B cell (primary cell): ENCODE data around the gene CCNO. TPM values are rescaled to one million over a fixed set of nuclear protein-coding genes. Genes with fewer than 3 reads are reported as not detected.

Source experiments
- ATAC-seq: fragments of 200-7000 bp; cut with Tn5 transposase; one replicate; pipeline ENCODE4 v1.10.0; 2021; ENCODE audit warnings: low read depth, mild to moderate bottlenecking, moderate number of reproducible peaks, moderate library complexity
- CTCF ChIA-PET: fragments of 350-600 bp; sonication (Branson Sonifier 250); formaldehyde crosslinking; loops from one replicate; lab custom pipeline; 2021; ENCODE audit warnings: antibody characterized with exemption, inconsistent platforms; lab: Charles Lee
- POLR2A ChIA-PET: fragments of 350-600 bp; sonication (Branson Sonifier 250); formaldehyde crosslinking; loops from one replicate; lab custom pipeline; 2021; ENCODE audit warnings: antibody characterized with exemption; lab: Charles Lee
- DNase-seq: peaks from one replicate; pipeline ENCODE4 v3.0.0; 2013
- H2AFZ ChIP-seq: 2 replicates; pipeline ENCODE4 v1.6.1; 2012; ENCODE audit warnings: mild to moderate bottlenecking, low read depth, low read length; ENCODE audit not compliant: insufficient read depth, poor library complexity, severe bottlenecking
- H3K27ac ChIP-seq, 2 donors: 1 replicate in 1 of 2; 2 replicates in 1 of 2; pipeline ENCODE4 v1.5.1; 2012 to 2013; ENCODE audit warnings: low read length in 2 of 2, mild to moderate bottlenecking in 2 of 2, moderate library complexity in 1 of 2
- H3K27me3 ChIP-seq, 4 experiments: fragments of 200-600 bp in 1 of 4; sonication (generic) in 1 of 4; replicated peaks in 1 of 4; 1 replicate in 2 of 4; 2 replicates in 2 of 4; pipeline versions ENCODE4 v1.6.1 to v1.7.0; 2013 to 2016; ENCODE audit warnings: low read length in 3 of 4, mild to moderate bottlenecking in 2 of 4, mixed read lengths in 1 of 4, moderate library complexity in 1 of 4; ENCODE audit not compliant: insufficient read depth in 4 of 4, control insufficient read depth in 3 of 4; ENCODE audit errors: control extremely low read depth in 1 of 4
- H3K36me3 ChIP-seq, 2 experiments: replicated peaks in 1 of 2; 1 replicate in 1 of 2; 2 replicates in 1 of 2; pipeline versions ENCODE4 v1.6.1 to v1.7.1; 2013; ENCODE audit warnings: low read length in 1 of 2; ENCODE audit not compliant: insufficient read depth in 2 of 2, control insufficient read depth in 1 of 2; ENCODE audit errors: control extremely low read depth in 1 of 2, extremely low read depth in 1 of 2
- H3K4me1 ChIP-seq, 2 donors: fragments of 200-600 bp in 1 of 2; sonication (generic) in 1 of 2; 1 replicate in 1 of 2; 2 replicates in 1 of 2; pipeline versions ENCODE4 v1.5.1 to v1.6.1; 2013 to 2017; ENCODE audit warnings: low read length in 2 of 2; ENCODE audit not compliant: control insufficient read depth in 2 of 2, insufficient read depth in 2 of 2
- H3K4me2 ChIP-seq: replicated peaks from 2 replicates; pipeline ENCODE3; 2012; ENCODE audit warnings: mild to moderate bottlenecking, low read depth, low read length; ENCODE audit not compliant: poor library complexity, severe bottlenecking
- H3K4me3 ChIP-seq, 5 experiments: fragments of 200-600 bp in 1 of 5; sonication (generic) in 1 of 5; 1 replicate in 3 of 5; 2 replicates in 2 of 5; pipeline versions ENCODE4 v1.5.1 to v1.7.0; 2011 to 2016; ENCODE audit warnings: low read length in 4 of 5, mild to moderate bottlenecking in 4 of 5, low read depth in 2 of 5, control low read depth in 1 of 5, moderate library complexity in 1 of 5; ENCODE audit not compliant: insufficient read depth in 1 of 5; ENCODE audit errors: control extremely low read depth in 1 of 5, extremely low read depth in 1 of 5
- H3K79me2 ChIP-seq: fragments of 200-600 bp; sonication (generic); one replicate; pipeline ENCODE4 v1.6.0; 2016; ENCODE audit warnings: low read length; ENCODE audit not compliant: control insufficient read depth, insufficient read depth
- H3K9ac ChIP-seq: fragments of 200-600 bp; sonication (generic); 2 replicates; pipeline ENCODE4 v1.6.1; 2017; ENCODE audit warnings: mild to moderate bottlenecking, low read length, moderate library complexity
- H3K9me3 ChIP-seq, 3 donors: one replicate each; pipeline versions ENCODE4 v1.6.1 to v1.7.1; 2013; ENCODE audit warnings: low read length in 2 of 3; ENCODE audit not compliant: control insufficient read depth in 2 of 3, insufficient read depth in 1 of 3; ENCODE audit errors: control extremely low read depth in 1 of 3
- H4K20me1 ChIP-seq: 2 replicates; pipeline ENCODE4 v1.6.0; 2012; ENCODE audit warnings: mild to moderate bottlenecking, low read length; ENCODE audit not compliant: insufficient read depth, control insufficient read depth, poor library complexity, severe bottlenecking
- H3K27ac Mint-ChIP-seq: one replicate; pipeline ENCODE4 v1.8.0; 2021; ENCODE audit warnings: mixed read lengths
- H3K27me3 Mint-ChIP-seq: one replicate; pipeline ENCODE4 v1.8.0; 2021; ENCODE audit warnings: mixed read lengths
- H3K4me1 Mint-ChIP-seq: one replicate; pipeline ENCODE4 v1.8.0; 2021; ENCODE audit warnings: mixed read lengths
- H3K4me3 Mint-ChIP-seq: one replicate; pipeline ENCODE4 v1.8.0; 2021; ENCODE audit warnings: mixed read lengths
- H3K9me3 Mint-ChIP-seq: one replicate; pipeline ENCODE4 v1.8.0; 2022; ENCODE audit warnings: mixed read lengths; ENCODE audit not compliant: insufficient read depth
- EZH2 ChIP-seq: IDR thresholded peaks from 2 replicates; pipeline ENCODE4 v1.6.1; 2012; ENCODE audit warnings: borderline replicate concordance, low read depth, mild to moderate bottlenecking, moderate library complexity, low read length; ENCODE audit not compliant: insufficient read depth, poor library complexity, severe bottlenecking
- WGBS: methylation state at CpG from one replicate; pipeline ENCODE4 v1.1.5; 2013; ENCODE audit warnings: missing lambda C conversion rate; ENCODE audit not compliant: insufficient coverage; 5-methylcytosine and 5-hydroxymethylcytosine counted together
- intact Hi-C: fragments of 100-400 bp; cut with micrococcal nuclease; formaldehyde crosslinking; loops from one replicate; pipeline ENCODE4 v1.10.0; 2022
- polyA plus RNA-seq: library from polyadenylated mRNA; depleted of rRNA; stranded (reverse); fragments of >200 nt; gene quantifications from 2 replicates; pipeline ENCODE4 v1.2.3, GENCODE V29; 2012
- total RNA-seq, 2 donors: library from RNA; stranded (reverse); fragments of 120-200 nt in 1 of 2; gene quantifications; 1 replicate in 1 of 2; 2 replicates in 1 of 2; pipeline versions ENCODE4 v1.2.3 to v1.2.4, GENCODE V29; 2013 to 2022
- TF ChIP-seq, protein P1 (sequence below): fragments of 200-600 bp; IDR thresholded peaks from one replicate; pipeline ENCODE4 v1.8.0; 2022; ENCODE audit warnings: antibody characterized with exemption, mild to moderate bottlenecking

The CCNO gene
- total and polyA plus RNA-seq, 2 donors (not counting 1 experiment from before 2014, with no cell fraction given): not detected

DNA sequence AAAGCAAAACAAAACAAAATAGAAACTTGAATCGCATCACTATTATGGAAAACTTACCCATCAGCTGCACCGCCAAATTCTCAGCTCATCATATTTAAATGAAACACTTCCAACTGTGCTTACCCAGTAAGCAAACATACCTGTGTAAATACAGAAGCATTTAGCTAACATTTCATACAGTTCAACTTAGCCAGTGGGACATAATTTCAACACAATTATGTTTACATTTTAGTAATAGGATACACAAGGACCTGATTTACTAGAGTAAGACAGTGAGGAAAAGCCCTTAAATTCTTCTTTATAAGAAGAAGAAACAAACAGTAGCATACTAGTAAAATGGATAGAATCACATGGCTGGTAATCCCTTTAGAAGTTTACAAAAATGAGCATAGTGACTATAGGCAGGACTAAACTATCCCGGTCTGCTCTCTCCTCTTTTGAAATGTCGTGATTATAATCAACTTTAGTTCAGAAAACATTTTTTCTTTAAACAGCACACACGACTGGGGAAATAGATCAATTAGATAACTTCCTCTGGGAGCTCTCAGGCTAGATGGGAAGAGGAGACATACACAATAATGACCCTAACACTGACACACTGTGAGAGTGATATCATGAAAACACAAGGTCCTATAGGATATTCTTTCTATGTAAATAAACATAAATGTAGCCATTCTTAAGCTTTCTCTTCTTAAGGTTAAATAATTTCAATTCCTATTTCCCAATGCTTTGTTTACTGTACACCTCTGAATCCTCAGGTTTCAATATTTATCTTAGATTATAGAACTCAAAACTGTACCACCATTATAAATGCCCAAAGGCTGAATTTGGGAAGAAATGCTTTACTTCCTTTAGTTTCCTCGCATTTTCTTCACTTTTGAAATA is 44.5 kb downstream of the CCNO start:
- Mint-ChIP-seq H3K4me1 (no peaks in the 10 kb centered on the region), H3K27ac (no peak overlapping the region), H3K27me3 (peaks cover 56% of the 10 kb centered on the region), H3K9me3 (no peaks in the 10 kb centered on the region), H3K4me3 (no peak overlapping the region)
- Histone ChIP-seq H3K27ac (no peak overlapping the region), H3K27me3 (peaks cover 0 to 24% (median 7%) of the 10 kb centered on the region in 4 experiments), H3K4me2 (no peak overlapping the region), H3K4me1 (no peaks in the 10 kb centered on the region), H3K4me3 (no peak overlapping the region), H3K9ac (no peak overlapping the region), H3K9me3 (no peaks in the 10 kb centered on the region), H2AFZ (no peak overlapping the region), H4K20me1 (no peaks in the 10 kb centered on the region), H3K79me2 (no peaks in the 10 kb centered on the region), H3K36me3 (no peaks in the 10 kb centered on the region)
- TF ChIP-seq EZH2: no peak
- TF ChIP-seq, protein P1, sequence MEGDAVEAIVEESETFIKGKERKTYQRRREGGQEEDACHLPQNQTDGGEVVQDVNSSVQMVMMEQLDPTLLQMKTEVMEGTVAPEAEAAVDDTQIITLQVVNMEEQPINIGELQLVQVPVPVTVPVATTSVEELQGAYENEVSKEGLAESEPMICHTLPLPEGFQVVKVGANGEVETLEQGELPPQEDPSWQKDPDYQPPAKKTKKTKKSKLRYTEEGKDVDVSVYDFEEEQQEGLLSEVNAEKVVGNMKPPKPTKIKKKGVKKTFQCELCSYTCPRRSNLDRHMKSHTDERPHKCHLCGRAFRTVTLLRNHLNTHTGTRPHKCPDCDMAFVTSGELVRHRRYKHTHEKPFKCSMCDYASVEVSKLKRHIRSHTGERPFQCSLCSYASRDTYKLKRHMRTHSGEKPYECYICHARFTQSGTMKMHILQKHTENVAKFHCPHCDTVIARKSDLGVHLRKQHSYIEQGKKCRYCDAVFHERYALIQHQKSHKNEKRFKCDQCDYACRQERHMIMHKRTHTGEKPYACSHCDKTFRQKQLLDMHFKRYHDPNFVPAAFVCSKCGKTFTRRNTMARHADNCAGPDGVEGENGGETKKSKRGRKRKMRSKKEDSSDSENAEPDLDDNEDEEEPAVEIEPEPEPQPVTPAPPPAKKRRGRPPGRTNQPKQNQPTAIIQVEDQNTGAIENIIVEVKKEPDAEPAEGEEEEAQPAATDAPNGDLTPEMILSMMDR: no peak
- DNase-seq (no peak), ATAC-seq (no peak)
- POLR2A ChIA-PET: no interaction called here
- intact Hi-C loops: no loop called here
- 100% methylated on average over 2 of the region's 6 CpGs for WGBS
- CTCF ChIA-PET: interaction anchor here (1.2 kb wide), 1 partner anchor 17 kb away, joined by 3 read pairs; no protein-coding TSS in a partner anchor

GRCh38 chr5:55187370-55187769 is 46.0 kb downstream of the CCNO start:
- ATAC-seq: no peak
- Histone ChIP-seq H3K4me2 (no peak overlapping the region), H2AFZ (no peak overlapping the region), H3K9me3 (no peaks in the 10 kb centered on the region), H4K20me1 (no peaks in the 10 kb centered on the region), H3K27ac (no peak overlapping the region), H3K27me3 (peaks cover 0 to 19% (median 5%) of the 10 kb centered on the region in 4 experiments), H3K9ac (no peak overlapping the region), H3K4me1 (no peaks in the 10 kb centered on the region), H3K36me3 (no peaks in the 10 kb centered on the region), H3K4me3 (no peak overlapping the region), H3K79me2 (no peaks in the 10 kb centered on the region)
- Mint-ChIP-seq H3K27me3 (peaks cover 54% of the 10 kb centered on the region), H3K27ac (no peak overlapping the region), H3K9me3 (peaks cover 3% of the 10 kb centered on the region), H3K4me1 (no peaks in the 10 kb centered on the region), H3K4me3 (no peak overlapping the region)
- ChIA-PET POLR2A (no interaction called here), CTCF (interaction anchor here (1.2 kb wide), 1 partner anchor 15 kb away, joined by 3 read pairs; no protein-coding TSS in a partner anchor)
- intact Hi-C loops: no loop called here
- DNase-seq: no peak
- 49% methylated on average over 2 of the region's 4 CpGs for WGBS
- no peak for TF ChIP-seq EZH2
- TF ChIP-seq, protein P1: no peak
